GM12801 (cell line): Measurements from ENCODE around the gene TINCR.

Experiments used
- CTCF ChIP-seq: IDR thresholded peaks from one replicate; pipeline ENCODE4 v1.5.1; 2011; ENCODE audit warnings: control low read depth; ENCODE audit not compliant: insufficient read length; ENCODE audit errors: extremely low read depth

Gene TINCR

GRCh38 chr19:5536337-5536894, 31.3 kb downstream of the TINCR start:
- TF ChIP-seq CTCF = no peak

GRCh38 chr19:5534787-5535586, 32.8 kb downstream of the TINCR start:
- TF ChIP-seq CTCF = no peak

GRCh38 chr19:5533257-5533656, 34.5 kb downstream of the TINCR start:
- TF ChIP-seq CTCF = no peak

- TF ChIP-seq CTCF = no peak
These were observed 37.1 kb downstream of the TINCR start for GRCh38 chr19:5530701-5531100.

GRCh38 chr19:5526691-5527090, 41.1 kb downstream of the TINCR start:
- TF ChIP-seq CTCF = no peak

GRCh38 chr19:5524081-5524480, 43.7 kb downstream of the TINCR start:
- no peak for TF ChIP-seq CTCF

GRCh38 chr19:5522106-5522505, 45.6 kb downstream of the TINCR start:
- TF ChIP-seq CTCF = no peak
